ENCODE results near the gene IPO4. TPM values are rescaled to one million over a fixed set of nuclear protein-coding genes. Genes with fewer than 3 reads are reported as not detected.

IPO4 gene
- total and polyA plus RNA-seq, 2 of the 13 experiments (the other 11 are each of a cell fraction or from before 2014, with no cell fraction given), result 39.0 to 179 TPM

- no peak for TF ChIP-seq RERE (CRISPR knock-in tag; IDR thresholded peaks at IDR 0.05; ENCODE audit: low read depth)
- no peak for TF ChIP-seq EP300 (IDR thresholded peaks at IDR 0.05; ENCODE audit: low read depth in 2 of 2, low read length in 2 of 2)
- peak; percentile 33; the same call in 1 of the 2 replicates for TF ChIP-seq EP300 (CRISPR knock-in tag; IDR thresholded peaks at IDR 0.05; ENCODE audit: borderline replicate concordance)
- no peak; the same call in 1 of the 2 replicates for TF ChIP-seq MYC (CRISPR knock-in tag; IDR thresholded peaks at IDR 0.05; ENCODE audit: borderline replicate concordance)
- peak; percentile 85; the same call in 1 of the 2 replicates for TF ChIP-seq ZNF468 (CRISPR knock-in tag; IDR thresholded peaks at IDR 0.05)
- TF ChIP-seq ZNF780A (CRISPR knock-in tag; IDR thresholded peaks at IDR 0.05), result no peak
- TF ChIP-seq NCOA2 (CRISPR knock-in tag; IDR thresholded peaks at IDR 0.05), result peak; percentile 31; the same call in 1 of the 2 replicates
- TF ChIP-seq FIP1L1 (IDR thresholded peaks at IDR 0.05; ENCODE audit: borderline replicate concordance, insufficient read depth, low read depth, low read length), result no peak
- TF ChIP-seq ZNF615 (CRISPR knock-in tag; IDR thresholded peaks at IDR 0.05; ENCODE audit: borderline replicate concordance), result no peak
- TF ChIP-seq, protein P1, sequence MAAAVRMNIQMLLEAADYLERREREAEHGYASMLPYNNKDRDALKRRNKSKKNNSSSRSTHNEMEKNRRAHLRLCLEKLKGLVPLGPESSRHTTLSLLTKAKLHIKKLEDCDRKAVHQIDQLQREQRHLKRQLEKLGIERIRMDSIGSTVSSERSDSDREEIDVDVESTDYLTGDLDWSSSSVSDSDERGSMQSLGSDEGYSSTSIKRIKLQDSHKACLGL (CRISPR knock-in tag; IDR thresholded peaks at IDR 0.05), result no peak; the same call in 1 of the 2 replicates
- TF ChIP-seq SUZ12 (IDR thresholded peaks at IDR 0.05; ENCODE audit: low read depth, low read length), result no peak
- peak; percentile 32; the same call in 1 of the 2 replicates for TF ChIP-seq SALL2 (CRISPR knock-in tag; IDR thresholded peaks at IDR 0.05)
- TF ChIP-seq POGZ (CRISPR knock-in tag; IDR thresholded peaks at IDR 0.05), result peak; percentile 67; the same call in 1 of the 2 replicates
- no peak for TF ChIP-seq WIZ (CRISPR knock-in tag; IDR thresholded peaks at IDR 0.05)
- TF ChIP-seq KMT2B (CRISPR knock-in tag; IDR thresholded peaks at IDR 0.05), result peak; percentile 78
- no peak for TF ChIP-seq ISL2 (CRISPR knock-in tag; IDR thresholded peaks at IDR 0.05)
- no peak; the same call in 1 of the 2 replicates for TF ChIP-seq ZNF674 (CRISPR knock-in tag; IDR thresholded peaks at IDR 0.05; ENCODE audit: low read depth)
- TF ChIP-seq HDAC2 (CRISPR knock-in tag; IDR thresholded peaks at IDR 0.05), result no peak; the same call in 1 of the 2 replicates
Observed at GRCh38 chr14:24146978-24147760, 41.4 kb downstream of the IPO4 start, which contains the start of gene RNF31 (continued).

All from HepG2 (cell line).